Gastroesophageal sphincter (tissue), 3 donors: Measurements from ENCODE around the gene PCLAF.

ENCODE experiments used
- EP300 ChIP-seq: sonication (generic); formaldehyde crosslinking; IDR thresholded peaks from one replicate; pipeline ENCODE4 v1.6.1; 2017; ENCODE audit warnings: antibody characterized with exemption, mild to moderate bottlenecking
- POLR2A ChIP-seq, 2 donors: fragments of 450-650 bp; IDR thresholded peaks; one replicate each; pipeline ENCODE4 v1.6.1; 2017; ENCODE audit warnings: antibody characterized with exemption in 2 of 2, mild to moderate bottlenecking in 2 of 2, moderate library complexity in 1 of 2
- POLR2AphosphoS5 ChIP-seq: sonication (generic); formaldehyde crosslinking; IDR thresholded peaks from one replicate; pipeline ENCODE4 v1.6.1; 2017; ENCODE audit warnings: antibody characterized with exemption
- TF ChIP-seq, protein P1 (sequence below), 4 experiments: fragments of 200-600 bp in 2 of 4; fragments of 450-650 bp in 2 of 4; sonication (generic) in 1 of 4; IDR thresholded peaks; one replicate each; pipeline ENCODE4 v1.5.1; 2017 to 2019; ENCODE audit warnings: antibody characterized with exemption in 4 of 4, mild to moderate bottlenecking in 2 of 4, moderate library complexity in 2 of 4

- TF ChIP-seq, protein P1, sequence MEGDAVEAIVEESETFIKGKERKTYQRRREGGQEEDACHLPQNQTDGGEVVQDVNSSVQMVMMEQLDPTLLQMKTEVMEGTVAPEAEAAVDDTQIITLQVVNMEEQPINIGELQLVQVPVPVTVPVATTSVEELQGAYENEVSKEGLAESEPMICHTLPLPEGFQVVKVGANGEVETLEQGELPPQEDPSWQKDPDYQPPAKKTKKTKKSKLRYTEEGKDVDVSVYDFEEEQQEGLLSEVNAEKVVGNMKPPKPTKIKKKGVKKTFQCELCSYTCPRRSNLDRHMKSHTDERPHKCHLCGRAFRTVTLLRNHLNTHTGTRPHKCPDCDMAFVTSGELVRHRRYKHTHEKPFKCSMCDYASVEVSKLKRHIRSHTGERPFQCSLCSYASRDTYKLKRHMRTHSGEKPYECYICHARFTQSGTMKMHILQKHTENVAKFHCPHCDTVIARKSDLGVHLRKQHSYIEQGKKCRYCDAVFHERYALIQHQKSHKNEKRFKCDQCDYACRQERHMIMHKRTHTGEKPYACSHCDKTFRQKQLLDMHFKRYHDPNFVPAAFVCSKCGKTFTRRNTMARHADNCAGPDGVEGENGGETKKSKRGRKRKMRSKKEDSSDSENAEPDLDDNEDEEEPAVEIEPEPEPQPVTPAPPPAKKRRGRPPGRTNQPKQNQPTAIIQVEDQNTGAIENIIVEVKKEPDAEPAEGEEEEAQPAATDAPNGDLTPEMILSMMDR (IDR thresholded peaks at IDR 0.05): no peak
- TF ChIP-seq POLR2A (IDR thresholded peaks at IDR 0.05): no peak
- TF ChIP-seq EP300: no peak
- TF ChIP-seq POLR2AphosphoS5: no peak
Observed at GRCh38 chr15:64348455-64348854, 32.8 kb downstream of the PCLAF start.
